Left ventricle myocardium inferior (tissue), 1 donor: ENCODE data around the gene PRKCZ. TPM values are rescaled to one million over a fixed set of nuclear protein-coding genes. Genes with fewer than 3 reads are reported as not detected.

Source experiments
- DNase-seq: peaks from one replicate; pipeline ENCODE4 v3.0.0-alpha.2; 2020
- H3K27ac ChIP-seq: fragments of 200-600 bp; replicated peaks from 2 replicates; pipeline ENCODE4 v1.8.0; 2021
- H3K27me3 ChIP-seq: fragments of 200-600 bp; 2 replicates; pipeline ENCODE4 v1.8.0; 2021; ENCODE audit warnings: low read depth
- H3K36me3 ChIP-seq: fragments of 200-600 bp; 2 replicates; pipeline ENCODE4 v1.8.0; 2021
- H3K4me1 ChIP-seq: fragments of 200-600 bp; 2 replicates; pipeline ENCODE4 v1.8.0; 2021
- H3K4me3 ChIP-seq: fragments of 200-600 bp; 2 replicates; pipeline ENCODE4 v1.8.0; 2021; ENCODE audit warnings: mild to moderate bottlenecking, moderate library complexity
- H3K9me3 ChIP-seq: fragments of 200-600 bp; replicated peaks from 2 replicates; pipeline ENCODE4 v1.8.0; 2021
- CTCF ChIP-seq: fragments of 200-600 bp; IDR thresholded peaks from 2 replicates; pipeline ENCODE4 v1.8.0; 2021; ENCODE audit warnings: antibody characterized with exemption, mild to moderate bottlenecking, borderline replicate concordance
- intact Hi-C: fragments of 100-400 bp; cut with micrococcal nuclease; formaldehyde crosslinking; loops from one replicate; pipeline ENCODE4 v1.11.0; 2022
- total RNA-seq: library from RNA; stranded (reverse); fragmentation: NEBNext Ultra II Directional; extraction: Animal tissue kit (Norgen Biotek cat#: 25700); gene quantifications from one replicate; pipeline ENCODE4 v1.2.1, GENCODE V29; 2021
- donor health status: DM: no; HTN: yes; CAD: no; lungs with severe emphysema.

PRKCZ gene
- total RNA-seq, 1 donor from 2014 or later, result 19.1 TPM

- H3K36me3 ChIP-seq, result no peaks in the 10 kb centered on the region
- no peaks in the 10 kb centered on the region for H3K9me3 ChIP-seq
- no peak for DNase-seq
- intact Hi-C loops, result no loop called here
- TF ChIP-seq CTCF, result no peak
- no peak overlapping the region for H3K27ac ChIP-seq
- no peak overlapping the region for H3K4me3 ChIP-seq
- no peaks in the 10 kb centered on the region for H3K27me3 ChIP-seq
- peaks cover 5% of the 10 kb centered on the region for H3K4me1 ChIP-seq
These were observed 59.4 kb downstream of the PRKCZ start for GRCh38 chr1:2109581-2110021.

GRCh38 chr1:2110191-2110737, 60.1 kb downstream of the PRKCZ start:
- TF ChIP-seq CTCF, result no peak
- no peaks in the 10 kb centered on the region for H3K27me3 ChIP-seq
- no peak overlapping the region for H3K4me3 ChIP-seq
- DNase-seq, result no peak
- no peaks in the 10 kb centered on the region for H3K36me3 ChIP-seq
- intact Hi-C loops, result no loop called here
- H3K27ac ChIP-seq, result no peak overlapping the region
- no peaks in the 10 kb centered on the region for H3K4me1 ChIP-seq
- H3K9me3 ChIP-seq, result no peaks in the 10 kb centered on the region

GRCh38 chr1:2110738-2111673, 60.8 kb downstream of the PRKCZ start:
- Histone ChIP-seq H3K4me1 (no peaks in the 10 kb centered on the region), H3K27me3 (peaks cover 3% of the 10 kb centered on the region), H3K9me3 (no peaks in the 10 kb centered on the region), H3K27ac (no peak overlapping the region), H3K4me3 (no peak overlapping the region), H3K36me3 (no peaks in the 10 kb centered on the region)
- no peak for DNase-seq
- TF ChIP-seq CTCF, result no peak
- intact Hi-C loops, result no loop called here

- Histone ChIP-seq H3K27ac (no peak overlapping the region), H3K4me1 (no peaks in the 10 kb centered on the region), H3K9me3 (no peaks in the 10 kb centered on the region), H3K27me3 (peaks cover 3% of the 10 kb centered on the region), H3K4me3 (no peak overlapping the region), H3K36me3 (no peaks in the 10 kb centered on the region)
- no peak for TF ChIP-seq CTCF
- DNase-seq, result no peak
- intact Hi-C loops, result no loop called here
These were observed 61.4 kb downstream of the PRKCZ start for GRCh38 chr1:2111674-2112035.

GRCh38 chr1:2112280-2112701, 62.1 kb downstream of the PRKCZ start:
- no peak overlapping the region for H3K27ac ChIP-seq
- DNase-seq, result no peak
- no peaks in the 10 kb centered on the region for H3K36me3 ChIP-seq
- intact Hi-C loops, result no loop called here
- TF ChIP-seq CTCF, result no peak
- no peaks in the 10 kb centered on the region for H3K9me3 ChIP-seq
- peaks cover 3% of the 10 kb centered on the region for H3K27me3 ChIP-seq
- H3K4me1 ChIP-seq, result no peaks in the 10 kb centered on the region
- H3K4me3 ChIP-seq, result no peak overlapping the region
